AG04449 (cell line): ENCODE results near the gene DPH7.
"Not testable (repeated sequence)": the region's sequence is repeated elsewhere in the genome, so short reads cannot be mapped to it uniquely, and the experiment has no call there.

Experiments
- CTCF ChIA-PET: fragments of 350-600 bp; formaldehyde crosslinking; extraction: SDS; loops from one replicate; lab custom pipeline; 2021; ENCODE audit warnings: antibody characterized with exemption; lab: Yijun Ruan, JAX
- POLR2A ChIA-PET: fragments of 400-600, 350-600 bp; formaldehyde crosslinking; extraction: SDS; loops from one replicate; lab custom pipeline; 2020; ENCODE audit warnings: antibody characterized with exemption, inconsistent platforms; lab: Yijun Ruan, JAX
- DNase-seq: peaks from one replicate; pipeline ENCODE4 v3.0.0-alpha.2; 2010; ENCODE audit warnings: low read depth, low spot score
- H3K4me3 ChIP-seq: 2 replicates; pipeline ENCODE4 v1.5.1; 2011; ENCODE audit warnings: low read depth, mild to moderate bottlenecking, control low read depth, low read length
- CTCF ChIP-seq: IDR thresholded peaks from one replicate; pipeline ENCODE4 v1.5.1; 2011; ENCODE audit warnings: mild to moderate bottlenecking, moderate library complexity, low read length, control low read depth, inconsistent platforms; ENCODE audit not compliant: insufficient read depth; ENCODE audit errors: missing control alignments

Gene DPH7

GRCh38 chr9:137524161-137524980, 54.4 kb downstream of the DPH7 start:
- POLR2A ChIA-PET, result no interaction called here
- TF ChIP-seq CTCF, result no peak
- DNase-seq, result no peak
- H3K4me3 ChIP-seq, result no peak overlapping the region
- CTCF ChIA-PET, result interaction anchor here (0.7 to 1.2 kb wide), 11 partner anchors 8 to 238 kb away, joined by 3 to 13 read pairs (median 3); partner anchors contain the start of gene NRARP

DNA sequence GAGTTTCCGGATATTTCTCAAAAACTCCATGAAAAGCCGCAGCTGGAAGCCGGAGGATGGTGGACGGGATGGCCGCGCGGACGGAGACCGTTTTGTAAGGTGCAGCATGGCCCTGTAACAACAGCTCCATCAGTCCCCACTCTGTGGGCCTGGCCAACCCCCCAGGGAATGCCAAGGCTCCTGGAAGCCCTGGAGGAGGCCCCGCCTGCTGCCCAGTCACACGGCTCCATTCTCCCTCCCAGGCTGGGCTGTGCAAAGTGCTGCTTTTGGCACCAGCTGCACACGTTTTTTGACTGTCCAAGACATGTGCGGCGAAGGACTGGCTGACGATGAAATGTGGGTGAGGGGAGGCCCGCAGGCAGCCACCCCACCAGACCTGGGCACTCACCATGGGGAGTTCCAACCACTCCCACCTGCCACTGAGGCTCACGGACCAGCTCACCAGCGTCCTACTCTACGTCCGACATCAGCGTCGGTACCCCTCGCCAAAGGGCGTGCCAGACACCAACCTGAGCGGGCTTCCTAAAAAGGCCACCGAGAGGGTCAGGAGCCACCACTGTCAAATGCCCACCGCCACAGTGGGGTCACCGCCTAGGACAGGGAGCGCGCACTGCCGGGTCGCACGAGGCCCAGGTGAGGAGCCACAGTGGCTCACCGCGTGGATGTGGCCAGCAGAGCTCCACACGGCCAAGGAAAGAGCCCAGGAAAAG, 55.8 kb downstream of the DPH7 start:
- H3K4me3 ChIP-seq, result no peak overlapping the region
- DNase-seq, result no peak
- ChIA-PET POLR2A (no interaction called here), CTCF (interaction anchor here (1.0 to 1.4 kb wide), 3 partner anchors 8 to 16 kb away, joined by 3 to 6 read pairs (median 6); no protein-coding TSS in a partner anchor)
- no peak for TF ChIP-seq CTCF

GRCh38 chr9:137521405-137521985, 57.2 kb downstream of the DPH7 start:
- no peak overlapping the region for H3K4me3 ChIP-seq
- no peak for DNase-seq
- ChIA-PET CTCF (interaction anchor here (0.7 to 2.0 kb wide), 4 partner anchors 13 to 235 kb away, joined by 3 to 7 read pairs (median 4); no protein-coding TSS in a partner anchor), POLR2A (no interaction called here)
- TF ChIP-seq CTCF, result no peak

DNA sequence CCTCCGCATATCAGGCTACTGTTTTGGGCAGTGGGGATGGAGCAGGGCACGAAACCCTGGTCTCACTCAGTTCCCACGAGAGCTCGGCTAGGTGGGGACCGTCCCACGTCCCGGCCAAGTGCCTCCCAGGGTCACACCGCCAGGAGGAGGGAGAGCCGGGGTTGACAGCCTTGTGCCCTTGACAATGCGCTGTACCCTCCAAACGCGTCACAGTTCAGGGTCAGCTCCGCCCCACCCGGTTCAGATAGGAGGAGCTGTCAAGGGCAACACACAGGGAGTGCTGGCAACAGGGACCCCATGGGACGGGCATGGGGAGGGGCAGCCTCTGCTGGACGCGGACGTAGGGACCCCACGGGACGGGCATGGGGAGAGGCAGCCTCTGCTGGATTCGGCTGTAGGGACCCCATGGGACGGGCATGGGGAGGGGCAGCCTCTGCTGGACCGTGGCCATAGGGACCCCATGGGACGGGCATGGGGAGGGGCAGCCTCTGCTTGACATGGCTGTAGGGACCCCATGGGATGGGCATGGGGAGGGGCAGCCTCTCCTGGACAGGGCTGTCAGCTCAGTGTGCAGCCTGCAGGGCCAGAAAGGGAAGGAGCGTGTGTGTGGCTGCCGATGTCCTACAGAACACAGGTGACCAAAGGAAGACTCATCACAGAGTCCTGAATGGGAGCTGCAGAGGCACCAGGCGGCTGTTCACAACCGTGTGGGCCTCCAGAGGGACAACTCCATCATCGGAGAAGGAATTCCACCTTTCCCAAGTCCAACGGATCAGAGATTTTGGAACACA, 57.9 kb downstream of the DPH7 start:
- no peak for DNase-seq
- ChIA-PET CTCF (interaction anchor here (0.7 to 2.0 kb wide), 5 partner anchors 12 to 234 kb away, joined by 3 to 7 read pairs (median 3); no protein-coding TSS in a partner anchor), POLR2A (no interaction called here)
- H3K4me3 ChIP-seq, result no peak overlapping the region
- no peak for TF ChIP-seq CTCF

GRCh38 chr9:137519553-137519952, 59.2 kb downstream of the DPH7 start:
- POLR2A ChIA-PET, result no interaction called here
- no peak for DNase-seq
- H3K4me3 ChIP-seq, result no peak overlapping the region
- no peak for TF ChIP-seq CTCF
- CTCF ChIA-PET, result interaction anchor here (1.2 to 2.0 kb wide), 2 partner anchors 11 to 15 kb away, joined by 3 to 7 read pairs; no protein-coding TSS in a partner anchor

DNA sequence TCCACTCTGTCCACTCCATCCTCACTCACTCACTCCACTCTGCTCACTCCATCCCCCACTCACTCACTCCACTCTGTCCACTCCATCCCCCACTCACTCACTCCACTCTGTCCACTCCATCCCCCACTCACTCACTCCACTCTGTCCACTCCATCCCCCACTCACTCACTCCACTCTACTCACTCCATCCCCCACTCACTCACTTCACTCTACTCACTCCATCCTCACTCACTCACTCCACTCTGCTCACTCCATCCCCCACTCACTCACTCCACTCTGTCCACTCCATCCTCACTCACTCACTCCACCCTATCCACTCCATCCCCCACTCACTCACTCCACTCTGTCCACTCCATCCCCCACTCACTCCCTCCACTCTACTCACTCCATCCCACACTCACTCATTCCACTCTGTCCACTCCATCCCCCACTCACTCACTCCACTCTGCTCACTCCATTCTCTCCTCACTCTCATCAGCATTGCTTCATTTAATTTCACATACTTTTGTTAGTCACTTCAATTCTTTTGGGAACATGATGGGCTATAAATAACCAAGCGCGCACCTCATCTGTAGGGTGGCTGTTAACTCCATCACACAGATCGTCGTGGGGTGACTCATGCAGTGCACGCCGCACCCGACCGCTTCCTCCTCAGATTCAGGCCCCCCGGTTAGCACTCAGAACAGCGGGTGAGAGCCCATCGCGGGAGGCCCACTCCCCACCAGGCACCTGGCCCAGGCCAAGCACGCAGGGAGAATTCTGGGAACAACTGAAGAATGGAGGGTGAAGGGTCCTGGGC, 59.9 kb downstream of the DPH7 start:
- DNase-seq, POLR2A ChIA-PET, CTCF ChIA-PET, H3K4me3 ChIP-seq: not testable (repeated sequence)
